Tibial artery (tissue), 4 donors: ENCODE data around the gene HGFAC.

Experiments used
- DNase-seq, 2 donors: peaks; one replicate each; pipeline ENCODE4 v3.0.0-alpha.2; 2019
- H3K27ac ChIP-seq, 2 donors: fragments of 200-600 bp; sonication (generic) in 1 of 2; 1 replicate in 1 of 2; 2 replicates in 1 of 2; pipeline ENCODE4 v1.5.1; 2018 to 2019; ENCODE audit warnings: mild to moderate bottlenecking in 1 of 2
- H3K27me3 ChIP-seq, 2 donors: fragments of 200-600 bp; sonication (generic) in 1 of 2; one replicate each; pipeline versions ENCODE4 v1.5.1 to v1.6.0; 2016 to 2019
- H3K36me3 ChIP-seq, 3 donors: fragments of 200-600 bp; sonication (generic) in 2 of 3; one replicate each; pipeline ENCODE4 v1.5.1; 2016 to 2019; ENCODE audit warnings: mild to moderate bottlenecking in 2 of 3
- H3K4me1 ChIP-seq, 4 donors: fragments of 200-600 bp; sonication (generic) in 2 of 4; 1 replicate in 3 of 4; 2 replicates in 1 of 4; pipeline ENCODE4 v1.5.1; 2016 to 2019
- H3K4me3 ChIP-seq, 2 donors: fragments of 200-600 bp; sonication (generic) in 1 of 2; 1 replicate in 1 of 2; 2 replicates in 1 of 2; pipeline ENCODE4 v1.5.1; 2018 to 2019; ENCODE audit warnings: mild to moderate bottlenecking in 2 of 2
- H3K9me3 ChIP-seq, 3 donors: fragments of 200-600 bp; sonication (generic) in 1 of 3; one replicate each; pipeline ENCODE4 v1.5.1; 2016 to 2019
- CTCF ChIP-seq, 2 experiments: fragments of 200-600 bp in 1 of 2; fragments of 450-650 bp in 1 of 2; IDR thresholded peaks; one replicate each; pipeline ENCODE4 v1.5.1; 2017 to 2019; ENCODE audit warnings: antibody characterized with exemption in 2 of 2, mild to moderate bottlenecking in 1 of 2, moderate library complexity in 1 of 2
- intact Hi-C: fragments of 100-400 bp; cut with DNase I; formaldehyde crosslinking; loops from one replicate; pipeline ENCODE4 v1.15.0; 2023; ENCODE audit warnings: low total_unique reads

The HGFAC gene

GRCh38 chr4:3437582-3437936 is 4.2 kb upstream of the HGFAC start:
- intact Hi-C loops: no loop called here
- Histone ChIP-seq H3K27ac (peak overlapping the region in 1 of 2 donors; percentile 26), H3K27me3 (no peaks in the 10 kb centered on the region), H3K9me3 (no peaks in the 10 kb centered on the region), H3K4me3 (no peak overlapping the region), H3K36me3 (peaks cover 0 to 17% (median 0%) of the 10 kb centered on the region in 3 donors), H3K4me1 (peaks cover 0 to 21% (median 14%) of the 10 kb centered on the region in 4 donors)
- DNase-seq: peak in 1 of 2 donors; percentile 66
- no peak for TF ChIP-seq CTCF (IDR thresholded peaks at IDR 0.05)

GRCh38 chr4:3437998-3438846 is 3.5 kb upstream of the HGFAC start:
- DNase-seq: peak in 1 of 2 donors; percentile 67
- intact Hi-C loops: no loop called here
- Histone ChIP-seq H3K27me3 (no peaks in the 10 kb centered on the region), H3K9me3 (no peaks in the 10 kb centered on the region), H3K4me3 (no peak overlapping the region), H3K4me1 (peaks cover 0 to 23% (median 15%) of the 10 kb centered on the region in 4 donors), H3K36me3 (peaks cover 0 to 12% (median 0%) of the 10 kb centered on the region in 3 donors), H3K27ac (no peak overlapping the region)
- no peak for TF ChIP-seq CTCF (IDR thresholded peaks at IDR 0.05)

GRCh38 chr4:3438847-3439180 is 3.0 kb upstream of the HGFAC start:
- no peak for TF ChIP-seq CTCF (IDR thresholded peaks at IDR 0.05)
- intact Hi-C loops: no loop called here
- H3K36me3 ChIP-seq: peaks cover 0 to 6% (median 0%) of the 10 kb centered on the region in 3 donors
- H3K27ac ChIP-seq: no peak overlapping the region
- no peak overlapping the region for H3K4me3 ChIP-seq
- no peaks in the 10 kb centered on the region for H3K9me3 ChIP-seq
- no peaks in the 10 kb centered on the region for H3K27me3 ChIP-seq
- peak in 1 of 2 donors; percentile 58 for DNase-seq
- H3K4me1 ChIP-seq: peaks cover 0 to 29% (median 16%) of the 10 kb centered on the region in 4 donors

- Histone ChIP-seq H3K4me1 (peaks cover 0 to 30% (median 16%) of the 10 kb centered on the region in 4 donors), H3K4me3 (no peak overlapping the region), H3K27ac (no peak overlapping the region), H3K27me3 (no peaks in the 10 kb centered on the region), H3K9me3 (no peaks in the 10 kb centered on the region), H3K36me3 (peaks cover 0 to 3% (median 0%) of the 10 kb centered on the region in 3 donors)
- intact Hi-C loops: no loop called here
- no peak for TF ChIP-seq CTCF (IDR thresholded peaks at IDR 0.05)
- DNase-seq: peak in 1 of 2 donors; percentile 65
Observed at GRCh38 chr4:3439391-3439790, 2.4 kb upstream of the HGFAC start.

GRCh38 chr4:3440011-3440410 is 1.8 kb upstream of the HGFAC start:
- peak in 1 of 2 donors; percentile 53 for DNase-seq
- TF ChIP-seq CTCF (IDR thresholded peaks at IDR 0.05): no peak
- peaks cover 0 to 30% (median 16%) of the 10 kb centered on the region in 4 donors for H3K4me1 ChIP-seq
- intact Hi-C loops: loop anchor here (10.0 kb wide), 2 partner anchors 245 to 335 kb away; no protein-coding TSS in a partner anchor
- no peaks in the 10 kb centered on the region for H3K9me3 ChIP-seq
- no peaks in the 10 kb centered on the region for H3K27me3 ChIP-seq
- no peaks in the 10 kb centered on the region for H3K36me3 ChIP-seq
- H3K27ac ChIP-seq: no peak overlapping the region
- H3K4me3 ChIP-seq: no peak overlapping the region
